ENCODE data around the gene ARHGAP1.
"Not testable (repeated sequence)": the region's sequence is repeated elsewhere in the genome, so short reads cannot be mapped to it uniquely, and the experiment has no call there.

The ARHGAP1 gene

GRCh38 chr11:46676436-46677158 lies 23.8 kb downstream of the ARHGAP1 start:
- Histone ChIP-seq H3K36me3 (ENCODE audit: control insufficient read depth, insufficient read depth, low read length) (peaks cover 32% of the 10 kb centered on the region), H3K27me3 (ENCODE audit: control insufficient read depth, insufficient read depth, low read length) (no peaks in the 10 kb centered on the region)

GRCh38 chr11:46675949-46676348 lies 24.5 kb downstream of the ARHGAP1 start:
- Histone ChIP-seq H3K4me1 (ENCODE audit: control insufficient read depth, insufficient read depth, low read length) (peaks cover 16% of the 10 kb centered on the region), H3K36me3 (ENCODE audit: control insufficient read depth, insufficient read depth, low read length) (peaks cover 32% of the 10 kb centered on the region), H3K4me3 (ENCODE audit: low read depth, low read length) (no peak overlapping the region), H3K9me3 (ENCODE audit: control insufficient read depth, insufficient read depth, low read length) (no peaks in the 10 kb centered on the region), H3K27me3 (ENCODE audit: control insufficient read depth, insufficient read depth, low read length) (no peaks in the 10 kb centered on the region), H3K9ac (ENCODE audit: low read depth, low read length) (no peak overlapping the region)

More at GRCh38 chr11:46676436-46677158, 23.8 kb downstream of the ARHGAP1 start:
- Histone ChIP-seq H3K4me3 (ENCODE audit: low read depth, low read length) (no peak overlapping the region), H3K9ac (ENCODE audit: low read depth, low read length) (no peak overlapping the region), H3K9me3 (ENCODE audit: control insufficient read depth, insufficient read depth, low read length) (no peaks in the 10 kb centered on the region), H3K4me1 (ENCODE audit: control insufficient read depth, insufficient read depth, low read length) (peaks cover 16% of the 10 kb centered on the region)

- Histone ChIP-seq H3K4me3 (ENCODE audit: low read depth, low read length) (no peak overlapping the region), H3K4me1 (ENCODE audit: control insufficient read depth, insufficient read depth, low read length) (peaks cover 16% of the 10 kb centered on the region), H3K27me3 (ENCODE audit: control insufficient read depth, insufficient read depth, low read length) (no peaks in the 10 kb centered on the region), H3K9me3 (ENCODE audit: control insufficient read depth, insufficient read depth, low read length) (no peaks in the 10 kb centered on the region), H3K9ac (ENCODE audit: low read depth, low read length) (no peak overlapping the region), H3K36me3 (ENCODE audit: control insufficient read depth, insufficient read depth, low read length) (peaks cover 35% of the 10 kb centered on the region)
Measured at GRCh38 chr11:46675288-46675851, 25.0 kb downstream of the ARHGAP1 start.

- Histone ChIP-seq H3K4me1 (ENCODE audit: control insufficient read depth, insufficient read depth, low read length) (peaks cover 16% of the 10 kb centered on the region), H3K27me3 (ENCODE audit: control insufficient read depth, insufficient read depth, low read length) (no peaks in the 10 kb centered on the region), H3K9me3 (ENCODE audit: control insufficient read depth, insufficient read depth, low read length) (no peaks in the 10 kb centered on the region), H3K9ac (ENCODE audit: low read depth, low read length) (no peak overlapping the region), H3K4me3 (ENCODE audit: low read depth, low read length) (no peak overlapping the region), H3K36me3 (ENCODE audit: control insufficient read depth, insufficient read depth, low read length) (peaks cover 30% of the 10 kb centered on the region)
Measured at GRCh38 chr11:46674463-46675287, 25.7 kb downstream of the ARHGAP1 start.

- H3K9ac ChIP-seq (ENCODE audit: low read depth, low read length), result no peak overlapping the region
- no peaks in the 10 kb centered on the region for H3K27me3 ChIP-seq (ENCODE audit: control insufficient read depth, insufficient read depth, low read length)
- H3K4me3 ChIP-seq (ENCODE audit: low read depth, low read length), result no peak overlapping the region
- H3K9me3 ChIP-seq (ENCODE audit: control insufficient read depth, insufficient read depth, low read length), result no peaks in the 10 kb centered on the region
- H3K36me3 ChIP-seq (ENCODE audit: control insufficient read depth, insufficient read depth, low read length), result peaks cover 29% of the 10 kb centered on the region
- H3K4me1 ChIP-seq (ENCODE audit: control insufficient read depth, insufficient read depth, low read length), result peaks cover 16% of the 10 kb centered on the region
Measured at GRCh38 chr11:46673713-46674462, 26.5 kb downstream of the ARHGAP1 start.

GRCh38 chr11:46672381-46672839 lies 28.0 kb downstream of the ARHGAP1 start:
- Histone ChIP-seq H3K4me3 (ENCODE audit: low read depth, low read length) (no peak overlapping the region), H3K27me3 (ENCODE audit: control insufficient read depth, insufficient read depth, low read length) (no peaks in the 10 kb centered on the region), H3K4me1 (ENCODE audit: control insufficient read depth, insufficient read depth, low read length) (peaks cover 16% of the 10 kb centered on the region), H3K9ac (ENCODE audit: low read depth, low read length) (no peak overlapping the region), H3K9me3 (ENCODE audit: control insufficient read depth, insufficient read depth, low read length) (no peaks in the 10 kb centered on the region), H3K36me3 (ENCODE audit: control insufficient read depth, insufficient read depth, low read length) (peaks cover 31% of the 10 kb centered on the region)

- no peaks in the 10 kb centered on the region for H3K27me3 ChIP-seq (ENCODE audit: control insufficient read depth, insufficient read depth, low read length)
- H3K9me3 ChIP-seq (ENCODE audit: control insufficient read depth, insufficient read depth, low read length), result no peaks in the 10 kb centered on the region
- peaks cover 16% of the 10 kb centered on the region for H3K4me1 ChIP-seq (ENCODE audit: control insufficient read depth, insufficient read depth, low read length)
- peaks cover 34% of the 10 kb centered on the region for H3K36me3 ChIP-seq (ENCODE audit: control insufficient read depth, insufficient read depth, low read length)
- H3K9ac ChIP-seq (ENCODE audit: low read depth, low read length), result no peak overlapping the region
- H3K4me3 ChIP-seq (ENCODE audit: low read depth, low read length), result no peak overlapping the region
Measured at GRCh38 chr11:46671958-46672315, 28.5 kb downstream of the ARHGAP1 start.

- H3K4me1 ChIP-seq (ENCODE audit: control insufficient read depth, insufficient read depth, low read length), result peaks cover 14% of the 10 kb centered on the region
- peaks cover 39% of the 10 kb centered on the region for H3K36me3 ChIP-seq (ENCODE audit: control insufficient read depth, insufficient read depth, low read length)
- H3K4me3 ChIP-seq (ENCODE audit: low read depth, low read length), result not testable (repeated sequence)
Measured at GRCh38 chr11:46670521-46670920, 29.9 kb downstream of the ARHGAP1 start.

GRCh38 chr11:46669711-46670139 lies 30.7 kb downstream of the ARHGAP1 start:
- H3K9me3 ChIP-seq (ENCODE audit: control insufficient read depth, insufficient read depth, low read length), result no peaks in the 10 kb centered on the region
- H3K36me3 ChIP-seq (ENCODE audit: control insufficient read depth, insufficient read depth, low read length), result peaks cover 40% of the 10 kb centered on the region
- no peak overlapping the region for H3K4me3 ChIP-seq (ENCODE audit: low read depth, low read length)
- no peaks in the 10 kb centered on the region for H3K27me3 ChIP-seq (ENCODE audit: control insufficient read depth, insufficient read depth, low read length)
- H3K9ac ChIP-seq (ENCODE audit: low read depth, low read length), result no peak overlapping the region
- H3K4me1 ChIP-seq (ENCODE audit: control insufficient read depth, insufficient read depth, low read length), result peaks cover 7% of the 10 kb centered on the region

More at GRCh38 chr11:46670521-46670920, 29.9 kb downstream of the ARHGAP1 start:
- not testable (repeated sequence) for H3K9me3 ChIP-seq (ENCODE audit: control insufficient read depth, insufficient read depth, low read length); H3K9ac ChIP-seq (ENCODE audit: low read depth, low read length); H3K27me3 ChIP-seq (ENCODE audit: control insufficient read depth, insufficient read depth, low read length)

- H3K36me3 ChIP-seq (ENCODE audit: control insufficient read depth, insufficient read depth, low read length), result peaks cover 43% of the 10 kb centered on the region
- H3K4me3 ChIP-seq (ENCODE audit: low read depth, low read length), result no peak overlapping the region
- H3K9ac ChIP-seq (ENCODE audit: low read depth, low read length), result no peak overlapping the region
- no peaks in the 10 kb centered on the region for H3K9me3 ChIP-seq (ENCODE audit: control insufficient read depth, insufficient read depth, low read length)
- no peaks in the 10 kb centered on the region for H3K4me1 ChIP-seq (ENCODE audit: control insufficient read depth, insufficient read depth, low read length)
- H3K27me3 ChIP-seq (ENCODE audit: control insufficient read depth, insufficient read depth, low read length), result no peaks in the 10 kb centered on the region
Measured at GRCh38 chr11:46668480-46669085, 31.8 kb downstream of the ARHGAP1 start.

- Histone ChIP-seq H3K27me3 (ENCODE audit: control insufficient read depth, insufficient read depth, low read length) (no peaks in the 10 kb centered on the region), H3K9me3 (ENCODE audit: control insufficient read depth, insufficient read depth, low read length) (no peaks in the 10 kb centered on the region), H3K36me3 (ENCODE audit: control insufficient read depth, insufficient read depth, low read length) (peaks cover 40% of the 10 kb centered on the region), H3K4me3 (ENCODE audit: low read depth, low read length) (no peak overlapping the region), H3K4me1 (ENCODE audit: control insufficient read depth, insufficient read depth, low read length) (no peaks in the 10 kb centered on the region), H3K9ac (ENCODE audit: low read depth, low read length) (no peak overlapping the region)
Measured at GRCh38 chr11:46667043-46667481, 33.4 kb downstream of the ARHGAP1 start.
